ENCODE data around the gene MUSK.
A peak's percentile ranks its signal among the peaks of the same experiment; 100 is the strongest.

The MUSK gene

GRCh38 chr9:110742741-110743371 lies 74.3 kb downstream of the MUSK start:
- peak; percentile 77 for DNase-seq (ENCODE audit: low read depth)
- no peak overlapping the region for H3K4me3 ChIP-seq (ENCODE audit: low read depth, low read length)
- in situ Hi-C loops (cut with HindIII; ENCODE audit: low sequenced_read_pairs): no loop called here
- no peak for TF ChIP-seq CTCF (IDR thresholded peaks at IDR 0.05; ENCODE audit: low read depth, low read length, missing control alignments)

GRCh38 chr9:110744715-110745384 lies 76.3 kb downstream of the MUSK start:
- TF ChIP-seq CTCF (IDR thresholded peaks at IDR 0.05; ENCODE audit: low read depth, low read length, missing control alignments): no peak
- H3K4me3 ChIP-seq (ENCODE audit: low read depth, low read length): no peak overlapping the region
- peak; percentile 96 for DNase-seq (ENCODE audit: low read depth)
- in situ Hi-C loops (cut with HindIII; ENCODE audit: low sequenced_read_pairs): no loop called here

DNA sequence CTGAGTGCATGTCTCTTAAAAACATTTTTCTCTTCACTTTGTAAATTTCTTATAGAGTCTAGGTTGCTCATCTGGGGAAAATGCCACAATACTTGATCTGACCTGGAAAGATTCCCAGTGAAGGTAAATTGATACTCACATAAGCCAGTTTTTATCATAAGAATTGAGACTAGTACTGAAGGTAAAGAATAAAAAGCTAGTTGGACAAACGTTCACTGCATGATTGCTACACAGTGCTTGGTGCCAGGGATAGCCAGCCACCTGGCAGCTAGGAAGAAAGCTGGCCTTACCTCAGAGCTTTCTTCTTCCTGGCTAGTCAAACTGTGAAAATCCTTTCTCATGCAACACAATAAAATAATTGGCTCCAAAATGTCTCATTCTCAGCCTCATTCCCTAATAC lies 77.1 kb downstream of the MUSK start:
- in situ Hi-C loops (cut with HindIII; ENCODE audit: low sequenced_read_pairs): no loop called here
- TF ChIP-seq CTCF (IDR thresholded peaks at IDR 0.05; ENCODE audit: low read depth, low read length, missing control alignments): no peak
- H3K4me3 ChIP-seq (ENCODE audit: low read depth, low read length): no peak overlapping the region
- DNase-seq (ENCODE audit: low read depth): no peak

DNA sequence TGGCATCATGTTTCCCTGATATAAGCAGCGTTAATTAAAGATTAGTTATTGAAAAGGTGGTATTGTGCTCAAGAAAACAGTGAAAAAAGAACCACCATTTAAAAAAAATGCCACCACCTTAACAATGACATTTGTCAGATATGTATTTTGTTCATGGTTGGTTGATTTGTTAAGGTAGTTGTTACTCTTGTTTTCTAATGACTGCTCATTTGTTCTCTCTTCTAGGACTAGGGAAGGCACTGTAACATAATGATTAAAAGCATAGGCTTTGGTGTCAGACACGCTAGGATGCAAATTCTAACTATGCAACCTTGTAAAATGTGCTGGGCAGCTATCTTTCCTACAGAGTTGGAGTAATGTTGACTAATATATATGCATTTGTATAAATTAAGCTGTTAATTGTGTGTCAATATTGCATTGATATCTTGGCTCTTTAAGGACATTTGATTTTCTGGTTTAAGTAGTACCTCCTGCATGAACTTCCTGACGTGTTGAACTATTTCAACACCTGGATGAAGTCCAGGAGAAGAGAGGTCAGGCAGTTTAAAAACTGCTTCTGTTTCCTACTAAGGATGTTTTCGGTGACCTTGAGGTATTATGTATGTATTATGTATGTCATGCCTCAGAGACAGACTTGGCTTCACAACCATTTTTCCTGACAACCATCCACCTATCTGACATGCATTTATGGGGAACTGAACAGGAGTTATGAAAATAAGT lies 77.8 kb downstream of the MUSK start:
- in situ Hi-C loops (cut with HindIII; ENCODE audit: low sequenced_read_pairs): no loop called here
- no peak for TF ChIP-seq CTCF (IDR thresholded peaks at IDR 0.05; ENCODE audit: low read depth, low read length, missing control alignments)
- H3K4me3 ChIP-seq (ENCODE audit: low read depth, low read length): no peak overlapping the region
- no peak for DNase-seq (ENCODE audit: low read depth)

- DNase-seq (ENCODE audit: low read depth): no peak
- in situ Hi-C loops (cut with HindIII; ENCODE audit: low sequenced_read_pairs): no loop called here
- H3K4me3 ChIP-seq (ENCODE audit: low read depth, low read length): no peak overlapping the region
- no peak for TF ChIP-seq CTCF (IDR thresholded peaks at IDR 0.05; ENCODE audit: low read depth, low read length, missing control alignments)
These were observed 79.8 kb downstream of the MUSK start for GRCh38 chr9:110748251-110748893.

DNA sequence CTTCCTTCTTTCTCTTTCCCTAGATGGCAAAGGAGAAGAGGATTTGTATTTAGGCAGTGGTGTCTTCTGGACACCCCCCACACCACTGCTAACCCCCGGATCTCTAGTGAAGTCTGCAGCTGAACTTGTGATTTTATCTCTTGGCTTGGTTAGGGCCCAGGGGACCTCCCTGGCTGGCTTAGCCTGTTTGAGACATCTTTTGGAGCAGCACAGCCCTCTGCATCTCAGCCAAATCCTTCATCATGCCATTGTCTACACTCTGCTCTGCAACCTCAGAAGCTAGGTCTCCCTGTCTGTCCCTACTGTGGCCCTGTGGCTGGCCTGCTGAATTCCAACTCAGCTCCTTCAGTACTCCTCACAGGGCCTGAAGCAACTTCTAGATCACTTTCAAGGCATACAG lies 81.7 kb downstream of the MUSK start:
- in situ Hi-C loops (cut with HindIII; ENCODE audit: low sequenced_read_pairs): no loop called here
- DNase-seq (ENCODE audit: low read depth): no peak
- TF ChIP-seq CTCF (IDR thresholded peaks at IDR 0.05; ENCODE audit: low read depth, low read length, missing control alignments): no peak
- H3K4me3 ChIP-seq (ENCODE audit: low read depth, low read length): no peak overlapping the region
